ENCODE data around the gene LGALSL.

The LGALSL gene

GRCh38 chr2:64421201-64421600 is 32.8 kb upstream of the LGALSL start:
- H3K36me3 Mint-ChIP-seq (ENCODE audit: low read depth): no peaks in the 10 kb centered on the region
- no peak overlapping the region for H3K27ac Mint-ChIP-seq
- H3K4me1 Mint-ChIP-seq: peaks cover 22% of the 10 kb centered on the region
- no peaks in the 10 kb centered on the region for H3K27me3 Mint-ChIP-seq (ENCODE audit: low read depth)
- no peak for TF ChIP-seq CTCF (IDR thresholded peaks at IDR 0.05; ENCODE audit: unreplicated experiment in 3 of 3)
- H3K4me3 Mint-ChIP-seq: no peak overlapping the region
- no peaks in the 10 kb centered on the region for H3K9me3 Mint-ChIP-seq

GRCh38 chr2:64422466-64422865 is 31.5 kb upstream of the LGALSL start:
- Mint-ChIP-seq H3K36me3 (ENCODE audit: low read depth) (no peaks in the 10 kb centered on the region), H3K4me3 (no peak overlapping the region), H3K9me3 (no peaks in the 10 kb centered on the region), H3K27ac (no peak overlapping the region), H3K4me1 (peaks cover 26% of the 10 kb centered on the region), H3K27me3 (ENCODE audit: low read depth) (no peaks in the 10 kb centered on the region)
- TF ChIP-seq CTCF (IDR thresholded peaks at IDR 0.05; ENCODE audit: unreplicated experiment in 3 of 3): no peak

GRCh38 chr2:64423303-64423702 is 30.7 kb upstream of the LGALSL start:
- no peaks in the 10 kb centered on the region for H3K27me3 Mint-ChIP-seq (ENCODE audit: low read depth)
- no peak overlapping the region for H3K4me3 Mint-ChIP-seq
- no peaks in the 10 kb centered on the region for H3K9me3 Mint-ChIP-seq
- no peak for TF ChIP-seq CTCF (IDR thresholded peaks at IDR 0.05; ENCODE audit: unreplicated experiment in 3 of 3)
- no peak overlapping the region for H3K27ac Mint-ChIP-seq
- no peaks in the 10 kb centered on the region for H3K36me3 Mint-ChIP-seq (ENCODE audit: low read depth)
- peaks cover 26% of the 10 kb centered on the region for H3K4me1 Mint-ChIP-seq

- Mint-ChIP-seq H3K4me3 (no peak overlapping the region), H3K4me1 (peaks cover 26% of the 10 kb centered on the region), H3K36me3 (ENCODE audit: low read depth) (no peaks in the 10 kb centered on the region), H3K27me3 (ENCODE audit: low read depth) (no peaks in the 10 kb centered on the region), H3K27ac (no peak overlapping the region), H3K9me3 (no peaks in the 10 kb centered on the region)
- no peak for TF ChIP-seq CTCF (IDR thresholded peaks at IDR 0.05; ENCODE audit: unreplicated experiment in 3 of 3)
These were observed 29.5 kb upstream of the LGALSL start for GRCh38 chr2:64424416-64424987.

GRCh38 chr2:64426183-64426952 is 27.6 kb upstream of the LGALSL start:
- H3K27me3 Mint-ChIP-seq (ENCODE audit: low read depth): peaks cover 3% of the 10 kb centered on the region
- H3K27ac Mint-ChIP-seq: peak overlapping the region in 1 of 3 experiments; percentile 42

More at GRCh38 chr2:64426183-64426952, 27.6 kb upstream of the LGALSL start:
- no peaks in the 10 kb centered on the region for H3K36me3 Mint-ChIP-seq (ENCODE audit: low read depth)
- H3K4me3 Mint-ChIP-seq: no peak overlapping the region
- H3K9me3 Mint-ChIP-seq: peaks cover 2% of the 10 kb centered on the region
- H3K4me1 Mint-ChIP-seq: peaks cover 24% of the 10 kb centered on the region
- TF ChIP-seq CTCF (IDR thresholded peaks at IDR 0.05; ENCODE audit: unreplicated experiment in 3 of 3): no peak

All from nephron (organoid).